Superior temporal gyrus (tissue), 1 donor: Measurements from ENCODE around the gene TCEAL1.
"Not testable (repeated sequence)": the region's sequence is repeated elsewhere in the genome, so short reads cannot be mapped to it uniquely, and the experiment has no call there.

Experiments
- DNase-seq: peaks from one replicate; pipeline ENCODE4 v3.0.0-alpha.2; 2016; ENCODE audit errors: extremely low spot score

Gene TCEAL1, protein sequence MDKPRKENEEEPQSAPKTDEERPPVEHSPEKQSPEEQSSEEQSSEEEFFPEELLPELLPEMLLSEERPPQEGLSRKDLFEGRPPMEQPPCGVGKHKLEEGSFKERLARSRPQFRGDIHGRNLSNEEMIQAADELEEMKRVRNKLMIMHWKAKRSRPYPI

DNA sequence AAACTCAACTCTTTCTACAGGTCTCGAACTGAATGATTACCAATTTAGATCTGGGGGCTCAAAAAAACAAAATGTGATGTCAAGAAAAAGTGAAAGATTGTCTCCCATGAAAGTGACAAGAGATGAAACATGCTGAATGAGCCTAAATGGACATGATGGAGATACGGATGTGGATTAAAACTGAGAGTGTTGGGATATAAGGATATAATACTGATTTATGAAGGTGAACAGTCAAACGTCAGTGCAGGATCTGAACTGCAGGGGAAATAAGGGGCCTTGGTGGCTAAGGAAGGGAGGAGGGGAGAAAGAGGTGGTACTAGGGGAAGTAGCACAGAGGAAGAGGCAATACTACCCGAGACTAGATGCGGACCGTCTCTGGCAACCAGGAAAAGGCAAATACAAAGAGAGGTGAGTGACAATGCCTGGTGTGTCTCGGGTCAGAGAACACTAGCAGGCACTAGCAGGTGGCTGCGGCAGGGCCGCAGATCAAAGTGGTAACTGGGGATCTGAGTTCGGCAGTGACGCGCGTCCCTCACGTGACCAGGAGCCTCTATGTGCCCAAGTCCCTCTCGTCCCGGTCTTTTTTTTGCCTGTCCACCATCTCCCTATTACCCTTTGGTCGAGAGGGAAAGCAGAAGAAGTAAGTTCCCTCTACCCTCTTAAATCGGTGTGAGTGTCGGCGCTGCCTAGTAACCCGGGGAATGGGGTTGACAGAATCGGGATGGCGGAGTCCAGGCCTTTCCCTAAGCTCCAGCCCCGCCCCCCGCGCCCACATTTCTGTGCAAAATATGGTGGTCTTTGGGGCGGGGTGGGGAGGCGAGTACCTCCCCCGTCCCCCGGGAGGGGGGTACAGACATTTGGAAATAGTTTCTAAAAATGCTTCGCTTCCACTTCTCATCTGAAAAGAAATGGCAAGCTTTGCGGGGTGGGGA is at the start of gene TCEAL1:
Gene TCEAL1 (plus strand): TSS at position 590 of the 932 bp plus-strand sequence. CDS start 942 bp downstream, outside the sequence.
- DNase-seq: peak; percentile 80

DNA sequence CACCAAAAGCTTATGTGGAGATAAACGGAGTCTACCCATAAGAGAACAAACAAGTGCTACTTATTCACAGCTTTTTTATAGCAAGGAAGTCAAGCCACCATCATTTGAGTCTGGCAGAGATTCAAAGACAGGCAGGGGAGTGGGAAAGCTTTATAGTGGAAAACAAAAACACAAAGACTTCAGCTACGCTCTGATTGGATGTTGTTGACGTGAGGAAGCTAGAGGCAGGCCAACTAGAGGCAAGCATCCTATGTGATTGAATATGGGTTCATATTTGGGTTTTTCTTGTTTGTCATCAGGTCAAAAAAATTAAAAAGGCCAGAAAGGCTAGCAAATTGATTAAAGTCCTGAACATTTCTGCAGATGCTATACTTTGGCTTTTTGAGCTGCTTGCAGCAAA is 44.2 kb upstream of the TCEAL1 start:
- peak; percentile 59 for DNase-seq

DNA sequence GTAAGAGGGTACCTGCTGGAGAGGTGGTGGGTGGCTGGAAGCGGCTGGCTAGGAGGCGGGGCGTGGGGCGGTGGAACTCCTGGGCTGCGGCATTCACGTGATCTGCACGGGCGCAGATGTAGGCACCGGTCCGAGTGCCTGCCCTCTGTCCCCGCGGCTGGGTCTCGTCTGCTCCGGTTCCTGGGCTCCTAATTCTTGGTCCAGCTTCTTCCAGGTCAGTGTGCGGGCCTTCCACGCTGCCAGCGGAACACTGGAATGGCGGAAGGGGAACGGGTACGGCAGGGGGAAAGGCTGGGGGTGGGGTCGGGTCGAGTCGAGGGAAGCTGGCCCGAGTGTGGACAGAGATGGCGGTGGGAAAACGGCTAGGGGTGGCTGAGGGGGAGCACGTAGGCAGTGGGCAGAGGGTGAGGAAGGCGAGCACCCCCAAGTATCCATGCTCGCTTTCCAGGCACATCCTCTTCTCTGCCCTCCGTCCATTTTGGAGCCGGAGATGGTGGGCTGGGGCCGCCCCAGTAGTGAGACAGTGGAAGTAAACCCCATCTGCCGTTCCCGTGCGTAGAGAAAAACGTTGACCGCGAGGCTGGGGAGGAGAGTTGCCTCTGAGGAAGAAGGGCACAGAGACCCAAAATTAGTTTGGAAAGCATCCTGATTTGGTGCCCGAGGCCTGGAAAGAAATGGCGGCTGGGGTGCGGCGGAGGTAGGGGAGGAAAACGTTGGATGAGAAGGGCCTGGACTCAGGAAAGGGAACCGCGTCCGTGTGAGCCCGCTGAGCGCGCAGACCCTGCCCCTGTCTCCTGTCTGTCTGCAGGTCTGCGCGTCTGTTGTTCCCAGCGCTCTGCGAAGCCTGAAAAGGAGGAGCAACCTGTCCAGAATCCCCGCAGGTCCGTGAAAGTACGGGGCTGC is 43.1 kb upstream of the TCEAL1 start, which contains the start of gene TCEAL4:
Gene TCEAL4 (plus strand): TSS at position 105 of the 903 bp plus-strand sequence. CDS start 1,161 bp downstream, outside the sequence.
- peak; percentile 60 for DNase-seq

DNA sequence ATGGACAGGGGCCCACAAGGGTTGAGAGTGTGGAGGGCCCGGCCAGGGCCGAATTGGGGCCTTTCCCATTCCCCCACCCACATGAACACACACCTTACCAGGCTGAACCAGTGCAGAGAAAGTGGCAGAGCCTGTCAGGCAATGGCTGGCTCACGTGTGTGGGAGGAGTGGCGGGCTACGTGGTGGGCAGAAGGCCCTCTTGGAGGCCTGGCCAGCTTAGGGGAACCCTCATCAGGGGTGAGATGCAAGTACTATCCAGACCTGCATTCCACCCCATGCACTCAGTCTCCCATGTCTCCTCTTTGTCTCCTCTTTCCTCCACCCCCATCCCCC is 42.5 kb upstream of the TCEAL1 start:
- no peak for DNase-seq

DNA sequence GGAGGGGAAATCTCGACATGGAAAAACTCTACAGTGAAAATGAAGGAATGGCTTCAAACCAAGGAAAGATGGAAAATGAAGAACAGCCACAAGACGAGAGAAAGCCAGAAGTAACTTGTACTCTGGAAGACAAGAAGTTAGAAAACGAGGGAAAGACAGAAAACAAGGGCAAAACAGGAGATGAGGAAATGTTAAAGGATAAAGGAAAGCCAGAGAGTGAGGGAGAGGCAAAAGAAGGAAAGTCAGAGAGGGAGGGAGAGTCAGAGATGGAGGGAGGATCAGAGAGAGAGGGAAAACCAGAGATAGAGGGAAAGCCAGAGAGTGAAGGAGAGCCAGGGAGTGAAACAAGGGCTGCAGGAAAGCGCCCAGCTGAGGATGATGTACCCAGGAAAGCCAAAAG is 42.1 kb upstream of the TCEAL1 start:
- no peak for DNase-seq

DNA sequence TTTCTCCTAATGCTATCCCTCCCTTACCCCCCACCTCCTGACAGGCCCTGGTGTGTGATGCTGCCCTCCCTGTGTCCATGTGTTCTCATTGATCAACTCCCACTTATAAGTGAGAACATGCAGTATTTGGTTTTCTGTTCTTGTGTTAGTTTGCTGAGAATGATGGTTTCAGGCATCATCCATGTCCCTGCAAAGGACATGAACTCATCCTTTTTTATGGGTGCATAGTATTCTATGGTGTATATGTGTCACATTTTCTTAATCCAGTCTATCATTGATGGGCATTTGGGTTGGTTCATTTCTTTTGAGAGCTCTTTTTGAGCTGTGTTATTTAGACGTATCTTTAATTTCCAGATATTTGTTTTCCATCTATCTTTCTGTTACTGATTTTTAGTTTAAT is 36.5 kb upstream of the TCEAL1 start:
- DNase-seq: not testable (repeated sequence)

DNA sequence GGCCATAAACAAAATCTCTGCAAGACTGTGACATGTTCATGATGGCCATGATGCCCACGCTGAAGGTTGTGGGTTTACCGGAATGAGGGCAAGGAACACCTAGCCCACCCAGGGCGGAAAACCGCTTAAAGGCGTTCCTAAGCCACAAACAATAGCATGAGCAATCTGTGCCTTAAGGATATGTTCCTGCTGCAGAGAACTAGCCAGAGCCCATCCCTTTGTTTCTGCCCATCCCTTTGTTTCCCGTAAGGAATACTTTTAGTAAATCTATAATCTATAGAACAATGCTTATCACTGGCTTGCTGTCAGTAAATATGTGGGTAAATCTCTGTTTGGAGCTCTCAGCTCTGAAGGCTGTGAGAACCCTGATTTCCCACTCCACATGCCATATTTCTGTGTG is 33.6 kb upstream of the TCEAL1 start:
- not testable (repeated sequence) for DNase-seq

DNA sequence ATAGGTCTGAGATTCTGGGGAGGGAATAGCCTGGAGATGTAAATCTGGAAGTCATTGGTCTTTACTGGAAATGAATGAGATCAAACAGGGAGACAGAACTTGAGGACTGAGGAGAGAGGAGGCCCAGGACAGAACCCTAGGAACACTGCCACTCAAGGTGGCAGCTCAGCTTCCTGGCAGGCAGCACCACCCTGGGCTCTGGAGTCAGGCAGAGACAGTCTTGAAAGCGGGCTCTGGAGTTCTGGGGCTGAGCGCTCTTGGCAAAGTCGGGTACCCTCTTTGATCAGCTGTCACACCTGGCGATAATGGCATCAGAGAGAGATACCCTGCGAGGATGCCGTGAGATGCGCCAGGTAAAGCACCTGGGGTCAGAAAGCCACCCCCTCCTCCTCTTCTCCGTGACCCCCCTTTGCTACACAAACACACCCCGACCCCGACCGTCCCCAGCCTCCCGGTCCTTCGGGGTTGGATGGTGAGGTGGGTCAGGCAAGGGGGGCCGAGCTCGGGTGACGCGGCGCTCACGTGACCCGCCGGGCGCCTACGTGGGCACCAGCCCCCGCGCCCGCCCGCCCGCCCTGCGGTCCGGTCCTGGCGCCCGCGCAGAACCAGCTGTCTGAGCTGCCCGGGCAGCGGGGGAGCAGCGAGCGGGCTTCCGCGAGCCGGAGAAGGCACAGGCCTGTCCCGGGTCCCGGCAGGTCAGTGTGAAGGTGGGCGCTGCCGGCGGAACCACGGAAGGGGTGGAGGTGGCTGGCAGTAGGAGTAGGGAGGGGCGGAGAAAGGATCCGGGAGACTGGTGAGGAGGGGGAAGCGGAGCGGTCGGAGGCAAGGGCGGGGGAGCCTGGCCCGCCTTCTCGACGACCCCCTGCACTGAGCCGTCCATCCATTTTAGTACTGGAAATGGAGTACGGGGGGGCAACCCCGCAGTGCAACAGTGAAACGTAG is 21.1 kb upstream of the TCEAL1 start, which contains the start of gene TCEAL3:
Gene TCEAL3 (plus strand): TSS at position 600 of the 942 bp plus-strand sequence. CDS start 1,102 bp downstream, outside the sequence.
- no peak for DNase-seq

DNA sequence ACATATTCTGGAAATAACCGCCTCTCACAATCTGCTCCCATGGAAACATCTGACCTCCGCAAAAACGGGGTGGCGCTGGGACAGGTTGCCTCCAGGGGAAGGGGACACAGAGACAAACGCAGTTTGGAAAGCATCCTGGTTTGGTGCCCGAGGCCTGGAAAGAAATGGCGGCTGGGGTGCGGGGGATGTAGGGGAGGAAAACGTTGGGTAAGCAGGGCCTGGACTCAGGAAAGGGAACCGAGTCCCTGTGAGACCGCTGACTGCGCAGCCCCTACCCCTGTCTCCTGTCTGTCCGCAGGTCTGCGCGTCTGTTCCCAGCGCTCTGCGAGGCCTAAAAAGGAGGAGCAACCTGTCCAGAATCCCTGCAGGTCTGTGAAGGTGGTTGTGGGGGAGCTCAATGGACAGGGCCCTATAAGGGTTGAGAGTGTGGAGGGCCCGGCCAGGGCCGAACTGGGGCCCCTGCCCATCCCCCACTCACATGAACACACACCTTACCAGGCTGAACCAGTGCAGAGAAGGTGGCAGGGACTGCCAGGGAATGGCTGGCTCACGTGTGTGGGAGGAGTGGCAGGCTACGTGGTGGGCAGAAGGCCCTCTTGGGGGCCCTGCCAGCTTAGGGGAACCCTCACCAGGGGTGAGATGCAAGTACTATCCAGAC is 20.3 kb upstream of the TCEAL1 start:
- DNase-seq: no peak

DNA sequence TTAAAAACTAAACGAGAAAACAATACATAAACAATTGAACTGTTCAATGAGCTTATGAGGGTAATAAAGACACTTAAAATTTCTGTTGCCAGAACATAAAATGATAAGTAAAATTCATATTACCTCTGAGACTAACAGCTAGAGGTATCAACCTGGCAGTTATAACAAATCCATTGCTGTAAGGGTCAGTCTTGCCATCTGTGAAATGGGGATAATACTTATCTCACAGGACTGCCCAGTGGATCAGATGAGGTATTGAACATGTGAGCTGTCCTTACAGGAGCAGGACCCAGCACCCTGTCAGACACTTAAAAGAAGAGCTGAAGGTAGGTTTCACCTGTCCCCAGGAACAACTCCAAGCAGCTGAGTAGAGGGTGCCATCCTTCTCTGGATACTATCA is 18.5 kb upstream of the TCEAL1 start:
- DNase-seq: no peak

DNA sequence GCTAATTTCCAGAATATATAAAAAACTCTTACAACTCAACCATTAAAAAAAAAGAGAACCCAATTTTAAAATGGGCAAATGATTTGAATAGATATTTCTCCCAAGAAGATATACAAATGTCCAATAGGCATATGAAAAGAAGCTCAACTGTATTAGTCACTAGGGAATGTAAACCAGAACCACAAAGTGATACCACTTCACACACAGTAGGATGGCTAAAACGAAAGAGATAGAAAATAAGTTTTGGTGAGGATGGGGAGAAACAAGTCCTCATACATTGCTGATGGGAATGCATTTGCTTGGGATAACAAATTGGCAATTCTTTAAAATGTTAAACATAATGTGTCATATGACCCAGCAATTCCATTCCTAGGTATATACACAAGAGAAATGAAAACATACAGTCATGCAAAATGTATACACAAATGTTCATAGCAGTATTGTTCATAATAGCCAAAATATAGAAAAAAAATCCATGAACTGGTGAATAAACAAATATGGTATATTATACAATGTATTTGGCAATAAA is 15.3 kb upstream of the TCEAL1 start:
- no peak for DNase-seq

DNA sequence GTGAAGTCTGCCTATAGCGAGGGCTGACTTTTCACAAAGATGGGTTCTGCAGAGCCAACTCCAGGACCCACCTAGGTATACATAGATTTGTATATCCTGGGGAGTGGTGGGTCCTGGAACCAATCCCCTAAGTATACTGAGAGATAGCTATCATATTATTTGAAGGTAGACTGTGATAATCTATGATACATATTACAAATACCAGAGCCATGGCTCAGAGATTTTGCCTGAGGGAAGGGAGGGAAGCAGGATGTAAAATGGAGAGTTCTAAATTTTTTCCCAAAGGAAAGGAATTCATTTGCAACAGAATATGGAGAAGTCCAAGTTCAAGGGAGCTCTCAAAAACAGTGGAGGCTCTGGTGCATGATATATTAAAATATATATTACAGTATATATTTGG is 13.8 kb upstream of the TCEAL1 start:
- no peak for DNase-seq

DNA sequence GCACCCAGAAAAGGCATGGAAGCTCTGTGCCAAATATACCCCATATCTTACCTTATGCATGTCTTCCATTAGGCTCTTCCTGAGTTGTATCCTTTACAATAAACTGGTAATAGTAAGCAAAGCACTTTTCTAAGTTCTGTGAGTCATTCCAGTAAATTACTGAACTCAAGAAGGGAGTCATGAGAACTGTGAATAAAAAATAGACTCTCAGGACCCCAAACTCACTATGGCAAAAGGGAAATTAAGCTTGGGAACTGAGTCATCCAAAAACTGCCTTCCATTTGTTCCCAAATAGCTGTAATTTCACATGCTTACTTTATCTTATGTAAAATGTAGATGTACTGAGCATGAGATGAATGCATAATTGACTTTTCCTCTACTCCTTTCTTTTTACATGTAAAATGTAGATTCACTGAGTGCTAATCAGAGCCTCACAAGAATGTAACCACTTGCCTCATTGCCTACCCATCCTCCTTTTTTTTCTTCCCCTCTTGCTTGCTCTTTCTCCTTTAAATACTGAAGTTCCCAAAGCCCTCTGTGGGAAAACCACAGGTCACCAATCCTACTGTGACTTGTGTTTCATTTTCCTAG is 12.9 kb upstream of the TCEAL1 start:
- no peak for DNase-seq

DNA sequence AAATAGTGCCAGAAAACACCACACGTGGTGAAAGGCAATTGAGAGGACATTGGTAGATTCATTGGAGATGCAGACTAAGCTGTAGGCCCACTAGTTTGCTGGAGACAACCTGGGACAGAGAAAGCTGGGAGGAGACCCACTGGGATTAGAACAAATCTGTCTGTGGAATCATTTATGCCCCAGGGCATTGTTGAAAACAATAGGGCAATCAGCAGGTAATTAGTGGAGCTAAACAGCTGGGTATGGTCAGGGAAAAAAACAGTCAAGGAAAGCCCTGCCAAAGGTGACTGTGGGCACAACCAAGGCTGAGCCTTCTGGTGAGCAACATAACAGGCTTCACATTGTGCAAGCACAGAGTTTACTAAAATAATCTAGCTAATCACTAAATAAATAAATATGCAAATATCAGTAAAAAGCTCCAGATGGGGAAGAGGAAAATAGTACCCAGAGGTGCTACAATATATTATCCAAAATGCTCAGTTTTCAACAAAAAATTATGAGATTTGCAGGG is 12.0 kb upstream of the TCEAL1 start:
- DNase-seq: no peak

DNA sequence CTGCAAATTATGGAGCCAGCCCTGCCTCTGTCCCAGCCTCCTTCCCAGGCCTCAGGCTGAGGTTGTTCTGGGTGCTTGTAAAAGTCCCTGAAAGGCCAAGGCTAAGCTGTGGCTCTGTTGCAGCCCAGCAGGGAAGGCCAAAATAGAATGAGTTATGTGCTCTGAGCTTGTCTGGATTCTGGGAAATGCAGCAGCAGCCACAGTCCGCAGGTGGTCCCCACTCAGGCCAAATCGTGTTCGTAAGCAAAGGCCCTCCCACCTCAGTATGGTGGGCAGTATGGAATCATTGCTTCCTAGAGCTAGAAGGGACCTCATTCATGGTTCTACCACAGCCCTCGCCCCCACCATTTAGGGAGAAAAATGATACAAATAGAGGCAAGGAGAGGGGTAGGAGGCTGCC is 4.7 kb upstream of the TCEAL1 start:
- DNase-seq: no peak

DNA sequence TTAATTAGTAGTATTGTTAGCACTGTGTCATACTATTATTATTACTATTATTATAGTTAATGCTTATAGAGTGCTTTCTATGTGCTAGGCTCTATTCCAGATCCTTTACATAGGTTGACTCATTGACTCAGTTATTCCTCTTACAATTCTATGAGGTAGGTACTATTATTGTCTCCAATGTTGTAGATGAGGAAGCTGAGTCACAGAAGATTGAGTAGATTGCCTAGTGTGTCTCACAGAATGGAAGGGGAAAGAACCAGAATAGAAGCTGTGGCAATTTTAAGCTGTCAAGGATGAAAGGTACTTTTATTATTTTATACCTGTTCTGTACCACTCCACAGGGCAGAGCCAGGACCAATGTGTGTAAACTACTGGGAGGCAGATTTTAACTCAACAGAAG is 1.9 kb upstream of the TCEAL1 start:
- DNase-seq: no peak

DNA sequence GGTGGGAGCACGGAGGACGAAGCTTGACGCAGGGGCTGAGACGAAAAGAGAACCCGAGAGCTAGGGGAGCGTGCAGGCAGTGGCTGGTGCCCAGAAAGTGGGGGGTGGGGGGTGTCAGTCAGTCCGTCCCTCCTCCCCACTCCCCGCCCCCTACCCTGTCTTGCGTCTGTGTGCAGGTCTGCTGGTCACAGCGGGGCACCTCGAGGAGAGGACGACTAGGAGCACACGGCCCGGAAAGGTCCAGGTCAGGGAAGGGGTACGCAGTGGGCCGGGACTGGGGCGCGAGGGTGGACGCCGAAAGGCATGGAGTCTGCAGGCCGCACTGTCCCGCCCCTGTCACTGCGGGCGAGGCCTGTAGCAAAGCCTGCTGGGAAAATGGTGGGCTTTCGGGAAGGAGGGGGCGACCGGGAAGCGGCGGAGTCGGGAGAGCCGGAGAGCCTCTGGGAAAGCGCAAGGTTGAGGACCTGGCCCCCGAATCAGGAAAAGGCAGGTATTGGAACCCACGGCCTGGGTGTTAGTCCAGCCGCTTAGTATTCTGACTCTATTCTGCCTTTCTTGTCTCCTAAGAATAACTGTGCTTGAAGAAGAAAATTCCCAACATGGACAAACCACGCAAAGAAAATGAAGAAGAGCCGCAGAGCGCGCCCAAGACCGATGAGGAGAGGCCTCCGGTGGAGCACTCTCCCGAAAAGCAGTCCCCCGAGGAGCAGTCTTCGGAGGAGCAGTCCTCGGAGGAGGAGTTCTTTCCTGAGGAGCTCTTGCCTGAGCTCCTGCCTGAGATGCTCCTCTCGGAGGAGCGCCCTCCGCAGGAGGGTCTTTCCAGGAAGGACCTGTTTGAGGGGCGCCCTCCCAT is 769 bp downstream of the TCEAL1 start:
- peak; percentile 61 for DNase-seq

DNA sequence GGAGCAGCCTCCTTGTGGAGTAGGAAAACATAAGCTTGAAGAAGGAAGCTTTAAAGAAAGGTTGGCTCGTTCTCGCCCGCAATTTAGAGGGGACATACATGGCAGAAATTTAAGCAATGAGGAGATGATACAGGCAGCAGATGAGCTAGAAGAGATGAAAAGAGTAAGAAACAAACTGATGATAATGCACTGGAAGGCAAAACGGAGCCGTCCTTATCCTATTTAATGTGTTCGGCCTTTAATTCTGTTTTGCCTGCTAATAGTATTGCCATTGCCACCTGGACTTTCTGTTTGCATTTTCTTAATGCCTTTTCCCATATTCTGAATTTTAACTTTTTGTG is 1.4 kb downstream of the TCEAL1 start:
- no peak for DNase-seq

DNA sequence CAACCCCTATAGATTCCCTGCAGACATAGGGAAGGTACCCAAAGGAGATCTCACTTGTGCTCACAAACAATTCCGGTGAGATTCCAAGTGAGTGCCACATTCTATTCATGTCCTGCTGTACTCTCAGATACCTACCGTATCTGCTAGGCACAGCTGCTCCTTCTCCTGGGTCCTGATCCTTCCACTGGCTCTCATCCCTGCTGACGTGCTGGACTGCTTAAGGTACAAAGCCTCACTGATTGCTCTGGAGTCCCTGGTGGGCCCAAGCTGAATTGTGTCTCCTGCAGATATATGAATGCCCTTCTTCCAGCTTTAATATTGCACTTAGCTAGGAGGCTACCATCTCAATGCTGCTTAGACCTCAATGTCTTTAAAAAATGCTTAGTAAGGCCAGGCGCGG is 2.4 kb downstream of the TCEAL1 start:
- DNase-seq: no peak
